DND-41 (cell line): Measurements from ENCODE around the gene TLK1.

Experiments used
- ATAC-seq: fragments of 200-7000 bp; cut with Tn5 transposase; 3 replicates; pipeline ENCODE4 v1.9.1; 2021; ENCODE audit warnings: low read depth; ENCODE audit not compliant: insufficient read depth
- DNase-seq: peaks from one replicate; pipeline ENCODE4 v3.0.0-alpha.2; 2020
- H2AFZ ChIP-seq: 2 replicates; pipeline ENCODE4 v1.6.0; 2012; ENCODE audit warnings: low read depth, low read length
- H3K27ac ChIP-seq: 2 replicates; pipeline ENCODE4 v1.5.1; 2012; ENCODE audit warnings: low read length, inconsistent platforms
- H3K27me3 ChIP-seq: fragments of 200-600 bp; sonication (generic); 2 replicates; pipeline ENCODE4 v1.6.0; 2012; ENCODE audit warnings: low read length, mild to moderate bottlenecking, inconsistent platforms; ENCODE audit not compliant: insufficient read depth, poor library complexity
- H3K36me3 ChIP-seq: 2 replicates; pipeline ENCODE4 v1.5.1; 2012; ENCODE audit warnings: low read length, inconsistent platforms; ENCODE audit not compliant: insufficient read depth
- H3K4me1 ChIP-seq: 2 replicates; pipeline ENCODE4 v1.5.1; 2012; ENCODE audit warnings: mild to moderate bottlenecking, low read length; ENCODE audit not compliant: insufficient read depth
- H3K4me2 ChIP-seq: 2 replicates; pipeline ENCODE4 v1.6.0; 2012; ENCODE audit warnings: mild to moderate bottlenecking, moderate library complexity, low read length, inconsistent platforms; ENCODE audit not compliant: insufficient read depth
- H3K4me3 ChIP-seq, 2 experiments: fragments of 200-600 bp in 1 of 2; shearing (Covaris generic) in 1 of 2; 2 replicates each; pipeline ENCODE4 v1.5.1; 2012 to 2016; ENCODE audit warnings: inconsistent platforms in 2 of 2, low read length in 2 of 2, mild to moderate bottlenecking in 2 of 2, low read depth in 1 of 2, moderate library complexity in 1 of 2
- H3K79me2 ChIP-seq: 2 replicates; pipeline ENCODE4 v1.6.0; 2012; ENCODE audit warnings: low read length, inconsistent platforms; ENCODE audit not compliant: insufficient read depth
- H3K9ac ChIP-seq: 2 replicates; pipeline ENCODE4 v1.6.0; 2012; ENCODE audit warnings: low read depth, mild to moderate bottlenecking, inconsistent platforms, low read length, moderate library complexity
- H3K9me3 ChIP-seq: 2 replicates; pipeline ENCODE4 v1.5.1; 2012; ENCODE audit warnings: low read length, moderate library complexity, mild to moderate bottlenecking, inconsistent platforms; ENCODE audit not compliant: insufficient read depth, severe bottlenecking
- H4K20me1 ChIP-seq: 2 replicates; pipeline ENCODE4 v1.6.0; 2012; ENCODE audit warnings: low read length; ENCODE audit not compliant: insufficient read depth
- CTCF ChIP-seq: IDR thresholded peaks from 2 replicates; pipeline ENCODE4 v1.5.1; 2012; ENCODE audit warnings: borderline replicate concordance, low read length, moderate library complexity, mild to moderate bottlenecking; ENCODE audit not compliant: poor library complexity, severe bottlenecking; ENCODE audit errors: extremely low read depth
- EZH2 ChIP-seq: IDR thresholded peaks from 3 replicates; pipeline ENCODE4 v1.6.1; 2012; ENCODE audit warnings: borderline replicate concordance, low read depth, mild to moderate bottlenecking, moderate library complexity, low read length, inconsistent platforms; ENCODE audit not compliant: severe bottlenecking

Gene TLK1

GRCh38 chr2:171142398-171142797 is 18.3 kb downstream of the TLK1 start:
- no peaks in the 10 kb centered on the region for H3K9me3 ChIP-seq
- no peak overlapping the region for H2AFZ ChIP-seq
- DNase-seq (no peak), ATAC-seq (no peak)
- no peak for TF ChIP-seq EZH2
- no peak for TF ChIP-seq CTCF
- H3K27ac ChIP-seq: no peak overlapping the region
- H3K4me1 ChIP-seq: peaks cover 2% of the 10 kb centered on the region; the same call in 1 of the 2 replicates
- H3K27me3 ChIP-seq: no peaks in the 10 kb centered on the region
- no peak overlapping the region for H3K4me2 ChIP-seq
- no peaks in the 10 kb centered on the region for H3K36me3 ChIP-seq
- no peak overlapping the region for H3K9ac ChIP-seq
- H3K79me2 ChIP-seq: peaks cover 100% of the 10 kb centered on the region
- H4K20me1 ChIP-seq: peaks cover 80% of the 10 kb centered on the region
- H3K4me3 ChIP-seq: no peak overlapping the region

- Histone ChIP-seq H4K20me1 (peaks cover 79% of the 10 kb centered on the region), H3K27me3 (no peaks in the 10 kb centered on the region), H3K36me3 (no peaks in the 10 kb centered on the region), H3K27ac (no peak overlapping the region), H3K9me3 (no peaks in the 10 kb centered on the region), H2AFZ (no peak overlapping the region), H3K9ac (no peak overlapping the region), H3K79me2 (peaks cover 100% of the 10 kb centered on the region), H3K4me3 (no peak overlapping the region), H3K4me1 (peaks cover 2% of the 10 kb centered on the region; the same call in 1 of the 2 replicates), H3K4me2 (no peak overlapping the region)
- DNase-seq (no peak), ATAC-seq (no peak)
- TF ChIP-seq CTCF (no peak), EZH2 (no peak)
These were observed 19.4 kb downstream of the TLK1 start for GRCh38 chr2:171141320-171141719.

- Histone ChIP-seq H3K27ac (no peak overlapping the region), H3K9me3 (no peaks in the 10 kb centered on the region), H2AFZ (no peak overlapping the region), H3K9ac (no peak overlapping the region), H3K4me3 (no peak overlapping the region), H3K79me2 (peaks cover 100% of the 10 kb centered on the region), H3K4me1 (peaks cover 2% of the 10 kb centered on the region; the same call in 1 of the 2 replicates), H3K36me3 (no peaks in the 10 kb centered on the region), H3K4me2 (no peak overlapping the region), H4K20me1 (peaks cover 86% of the 10 kb centered on the region), H3K27me3 (no peaks in the 10 kb centered on the region)
- ATAC-seq: no peak
- TF ChIP-seq EZH2 (no peak), CTCF (no peak)
- no peak for DNase-seq
These were observed 20.8 kb downstream of the TLK1 start for GRCh38 chr2:171139860-171140259.

GRCh38 chr2:171136024-171136423 is 24.7 kb downstream of the TLK1 start:
- TF ChIP-seq CTCF (no peak), EZH2 (no peak)
- H3K9ac ChIP-seq: no peak overlapping the region
- no peaks in the 10 kb centered on the region for H3K27me3 ChIP-seq
- H3K4me1 ChIP-seq: no peaks in the 10 kb centered on the region
- no peak for DNase-seq
- H2AFZ ChIP-seq: no peak overlapping the region
- H3K36me3 ChIP-seq: no peaks in the 10 kb centered on the region
- H4K20me1 ChIP-seq: peaks cover 86% of the 10 kb centered on the region
- no peak overlapping the region for H3K4me3 ChIP-seq
- no peak overlapping the region for H3K4me2 ChIP-seq
- ATAC-seq: no peak
- H3K79me2 ChIP-seq: peaks cover 100% of the 10 kb centered on the region
- H3K27ac ChIP-seq: no peak overlapping the region
- H3K9me3 ChIP-seq: no peaks in the 10 kb centered on the region
